ENCODE results near the gene USP54. TPM values are rescaled to one million over a fixed set of nuclear protein-coding genes. Genes with fewer than 3 reads are reported as not detected.

The USP54 gene
- total RNA-seq, 2 experiments from 2014 or later: 15.2 to 16.4 TPM

DNA sequence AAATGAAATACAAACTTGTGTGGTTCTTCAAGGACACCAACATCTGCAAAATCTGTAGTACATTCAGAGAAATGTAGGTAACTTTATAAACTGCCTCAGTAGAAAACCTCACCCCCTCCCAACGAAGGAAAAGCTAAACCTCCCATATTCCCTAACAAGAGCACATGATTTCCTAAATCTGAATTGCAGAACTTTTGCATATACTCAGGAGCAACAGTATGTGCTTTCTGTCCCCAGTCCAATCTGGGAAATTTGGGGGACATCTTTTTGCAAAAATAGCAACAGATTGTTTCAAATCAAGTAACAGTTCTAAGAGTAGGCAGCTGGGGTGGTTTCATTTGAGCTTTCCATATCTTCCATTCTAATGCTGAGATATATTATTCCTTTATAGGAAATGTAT, 142.0 kb downstream of the USP54 start:
- no peak overlapping the region for H3K4me2 ChIP-seq (ENCODE audit: low read length)
- intact Hi-C loops (cut with micrococcal nuclease; ENCODE audit: unreplicated experiment): no loop called here
- no peak for DNase-seq (ENCODE audit: low spot score)
- H3K27ac ChIP-seq (ENCODE audit: low read depth, low read length, poor library complexity, severe bottlenecking): no peak overlapping the region
- no peaks in the 10 kb centered on the region for H3K9me2 ChIP-seq (ENCODE audit: insufficient read depth, low read length)
- no peaks in the 10 kb centered on the region for H4K20me1 ChIP-seq (ENCODE audit: insufficient read depth, low read length)
- TF ChIP-seq EZH2phosphoT487 (IDR thresholded peaks at IDR 0.05; ENCODE audit: borderline replicate concordance, low read depth, low read length): no peak
- TF ChIP-seq, protein P1, sequence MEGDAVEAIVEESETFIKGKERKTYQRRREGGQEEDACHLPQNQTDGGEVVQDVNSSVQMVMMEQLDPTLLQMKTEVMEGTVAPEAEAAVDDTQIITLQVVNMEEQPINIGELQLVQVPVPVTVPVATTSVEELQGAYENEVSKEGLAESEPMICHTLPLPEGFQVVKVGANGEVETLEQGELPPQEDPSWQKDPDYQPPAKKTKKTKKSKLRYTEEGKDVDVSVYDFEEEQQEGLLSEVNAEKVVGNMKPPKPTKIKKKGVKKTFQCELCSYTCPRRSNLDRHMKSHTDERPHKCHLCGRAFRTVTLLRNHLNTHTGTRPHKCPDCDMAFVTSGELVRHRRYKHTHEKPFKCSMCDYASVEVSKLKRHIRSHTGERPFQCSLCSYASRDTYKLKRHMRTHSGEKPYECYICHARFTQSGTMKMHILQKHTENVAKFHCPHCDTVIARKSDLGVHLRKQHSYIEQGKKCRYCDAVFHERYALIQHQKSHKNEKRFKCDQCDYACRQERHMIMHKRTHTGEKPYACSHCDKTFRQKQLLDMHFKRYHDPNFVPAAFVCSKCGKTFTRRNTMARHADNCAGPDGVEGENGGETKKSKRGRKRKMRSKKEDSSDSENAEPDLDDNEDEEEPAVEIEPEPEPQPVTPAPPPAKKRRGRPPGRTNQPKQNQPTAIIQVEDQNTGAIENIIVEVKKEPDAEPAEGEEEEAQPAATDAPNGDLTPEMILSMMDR (conservative IDR thresholded peaks at IDR 0.05; ENCODE audit: low read length): no peak
- H3K4me1 ChIP-seq (ENCODE audit: insufficient read depth, low read length, poor library complexity, severe bottlenecking): no peaks in the 10 kb centered on the region
- no peak overlapping the region for H3K4me3 ChIP-seq (ENCODE audit: low read depth, low read length, poor library complexity, severe bottlenecking)
- H3K9me3 ChIP-seq (ENCODE audit: low read length): no peaks in the 10 kb centered on the region
- ChIA-PET CTCF (ENCODE audit: unreplicated experiment) (no interaction called here), POLR2A (interaction anchor here (0.6 to 0.9 kb wide), 2 partner anchors 18 to 546 kb away, joined by 3 read pairs; no protein-coding TSS in a partner anchor)
- no TSS peak for BruUV-seq (replicated peaks)
- H2AFZ ChIP-seq (ENCODE audit: low read length): no peak overlapping the region
- peaks cover 46% of the 10 kb centered on the region for H3K36me3 ChIP-seq (ENCODE audit: insufficient read depth, low read length)
- H3K79me2 ChIP-seq (ENCODE audit: insufficient read depth, low read depth, low read length): no peaks in the 10 kb centered on the region

DNA sequence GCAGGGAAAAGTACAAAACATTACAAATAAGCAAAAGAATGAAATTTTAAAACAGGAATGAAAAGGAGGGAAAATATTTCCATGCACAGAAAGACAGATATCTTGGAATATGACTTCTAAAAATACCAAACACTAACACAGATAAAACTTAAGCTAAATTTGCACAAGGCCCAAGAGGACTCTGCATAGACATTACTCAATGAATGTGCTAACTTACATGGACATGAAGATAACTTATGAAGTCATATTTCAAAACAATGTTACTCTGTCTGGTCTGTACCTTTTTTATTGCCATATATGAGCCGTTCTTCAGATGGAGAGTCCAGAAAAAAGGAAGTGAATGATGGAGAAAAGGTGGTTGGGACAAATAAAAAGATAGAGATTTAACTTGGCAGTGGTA, 142.8 kb downstream of the USP54 start:
- intact Hi-C loops (cut with micrococcal nuclease; ENCODE audit: unreplicated experiment): no loop called here
- H3K4me1 ChIP-seq (ENCODE audit: insufficient read depth, low read length, poor library complexity, severe bottlenecking): no peaks in the 10 kb centered on the region
- H3K4me2 ChIP-seq (ENCODE audit: low read length): no peak overlapping the region
- no peak for DNase-seq (ENCODE audit: low spot score)
- H3K36me3 ChIP-seq (ENCODE audit: insufficient read depth, low read length): peaks cover 43% of the 10 kb centered on the region
- H3K9me2 ChIP-seq (ENCODE audit: insufficient read depth, low read length): no peaks in the 10 kb centered on the region
- BruUV-seq (replicated peaks): no TSS peak
- H3K79me2 ChIP-seq (ENCODE audit: insufficient read depth, low read depth, low read length): no peaks in the 10 kb centered on the region
- ChIA-PET POLR2A (interaction anchor here (0.7 kb wide), 1 partner anchor 1058 kb away, joined by 5 read pairs; no protein-coding TSS in a partner anchor), CTCF (ENCODE audit: unreplicated experiment) (no interaction called here)
- H3K9me3 ChIP-seq (ENCODE audit: low read length): no peaks in the 10 kb centered on the region
- H4K20me1 ChIP-seq (ENCODE audit: insufficient read depth, low read length): no peaks in the 10 kb centered on the region
- H3K27ac ChIP-seq (ENCODE audit: low read depth, low read length, poor library complexity, severe bottlenecking): no peak overlapping the region
- H3K4me3 ChIP-seq (ENCODE audit: low read depth, low read length, poor library complexity, severe bottlenecking): no peak overlapping the region
- TF ChIP-seq, protein P1 (conservative IDR thresholded peaks at IDR 0.05; ENCODE audit: low read length): no peak
- no peak for TF ChIP-seq EZH2phosphoT487 (IDR thresholded peaks at IDR 0.05; ENCODE audit: borderline replicate concordance, low read depth, low read length)
- H2AFZ ChIP-seq (ENCODE audit: low read length): no peak overlapping the region

Small RNA genes within 50 kb of the gene (small RNA-seq; reads per million reads assigned to genes)
- gene RNU6-883P: not detected

Other genes with a start within 250 kb of the USP54 start
- gene CFAP70, start 232.5 kb downstream of the USP54 start, total RNA-seq (2014; rRNA removed; shearing (Covaris generic)): 0.26 and 1.9 TPM in 2 replicates
- 0.94 and 1.1 TPM in 2 replicates for gene CFAP70, start 232.5 kb downstream of the USP54 start, total RNA-seq (2022)
- gene ANXA7, start 177.3 kb downstream of the USP54 start, total RNA-seq (2014; rRNA removed; shearing (Covaris generic)): 36.5 and 52.0 TPM in 2 replicates
- gene ANXA7, start 177.3 kb downstream of the USP54 start, total RNA-seq (2022): 86.5 and 86.6 TPM in 2 replicates
- 2.3 and 3.9 TPM in 2 replicates for gene MSS51, start 157.8 kb downstream of the USP54 start, total RNA-seq (2014; rRNA removed; shearing (Covaris generic))
- gene MSS51, start 157.8 kb downstream of the USP54 start, total RNA-seq (2022): 4.2 and 4.4 TPM in 2 replicates
- 15.5 and 18.6 TPM in 2 replicates for gene PPP3CB, start 95.3 kb downstream of the USP54 start, total RNA-seq (2014; rRNA removed; shearing (Covaris generic))
- 43.1 and 45.3 TPM in 2 replicates for gene PPP3CB, start 95.3 kb downstream of the USP54 start, total RNA-seq (2022)
- not detected in 2 replicates for gene MYOZ1, start 50.1 kb upstream of the USP54 start, total RNA-seq (2014; rRNA removed; shearing (Covaris generic))
- not detected in 2 replicates for gene MYOZ1, start 50.1 kb upstream of the USP54 start, total RNA-seq (2022)
- not detected in 2 replicates for gene SYNPO2L, start 64.7 kb upstream of the USP54 start, total RNA-seq (2014; rRNA removed; shearing (Covaris generic))
- not detected in 2 replicates for gene SYNPO2L, start 64.7 kb upstream of the USP54 start, total RNA-seq (2022)
- 4.6 and 7.2 TPM in 2 replicates for gene AGAP5, start 106.8 kb upstream of the USP54 start, total RNA-seq (2014; rRNA removed; shearing (Covaris generic))
- gene AGAP5, start 106.8 kb upstream of the USP54 start, total RNA-seq (2022): 9.9 and 10.7 TPM in 2 replicates
- 51.9 and 53.6 TPM in 2 replicates for gene SEC24C, start 153.0 kb upstream of the USP54 start, total RNA-seq (2014; rRNA removed; shearing (Covaris generic))
- 82.0 and 87.1 TPM in 2 replicates for gene SEC24C, start 153.0 kb upstream of the USP54 start, total RNA-seq (2022)
- 55.6 and 64.8 TPM in 2 replicates for gene CHCHD1, start 190.7 kb upstream of the USP54 start, total RNA-seq (2014; rRNA removed; shearing (Covaris generic))
- 33.6 and 36.6 TPM in 2 replicates for gene CHCHD1, start 190.7 kb upstream of the USP54 start, total RNA-seq (2022)
- gene ZSWIM8, start 194.3 kb upstream of the USP54 start, total RNA-seq (2014; rRNA removed; shearing (Covaris generic)): 22.0 and 22.6 TPM in 2 replicates
- gene ZSWIM8, start 194.3 kb upstream of the USP54 start, total RNA-seq (2022): 52.6 and 59.5 TPM in 2 replicates
- 27.7 and 45.2 TPM in 2 replicates for gene NDST2, start 220.3 kb upstream of the USP54 start, total RNA-seq (2014; rRNA removed; shearing (Covaris generic))
- gene NDST2, start 220.3 kb upstream of the USP54 start, total RNA-seq (2022): 52.8 and 59.7 TPM in 2 replicates